ACC112 (cell line): ENCODE data around the gene DYNC1LI2.
"Not testable (repeated sequence)": the region's sequence is repeated elsewhere in the genome, so short reads cannot be mapped to it uniquely, and the experiment has no call there.

Experiments used
- H2AFZ ChIP-seq: fragments of 200-600 bp; sonication (generic); one replicate; pipeline ENCODE4 v1.6.0; 2017; ENCODE audit warnings: antibody characterized with exemption, low read length; ENCODE audit not compliant: unreplicated experiment
- H3K27ac ChIP-seq: fragments of 200-600 bp; sonication (generic); 2 replicates; pipeline ENCODE4 v1.5.1; 2014; ENCODE audit warnings: low read depth, mild to moderate bottlenecking, antibody characterized with exemption, low read length, moderate library complexity
- H3K27me3 ChIP-seq: fragments of 200-600 bp; sonication (generic); 2 replicates; pipeline ENCODE4 v1.6.1; 2014; ENCODE audit warnings: mild to moderate bottlenecking, antibody characterized with exemption, low read length, moderate library complexity, mixed read lengths; ENCODE audit not compliant: insufficient read depth
- H3K36me3 ChIP-seq: fragments of 200-600 bp; sonication (generic); 2 replicates; pipeline ENCODE4 v1.6.1; 2016; ENCODE audit warnings: mild to moderate bottlenecking, antibody characterized with exemption, low read length, moderate library complexity, mixed read lengths; ENCODE audit not compliant: insufficient read depth
- H3K4me1 ChIP-seq: fragments of 200-600 bp; sonication (generic); one replicate; pipeline ENCODE4 v1.6.1; 2016; ENCODE audit warnings: low read length, mixed read lengths; ENCODE audit not compliant: insufficient read depth, unreplicated experiment, control insufficient read depth
- H3K4me3 ChIP-seq: fragments of 200-600 bp; sonication (generic); 2 replicates; pipeline ENCODE4 v1.5.1; 2014; ENCODE audit warnings: mild to moderate bottlenecking, low read depth, low read length
- H3K79me2 ChIP-seq: fragments of 200-600 bp; sonication (generic); one replicate; pipeline ENCODE4 v1.6.0; 2016; ENCODE audit warnings: low read length; ENCODE audit not compliant: control insufficient read depth, unreplicated experiment, insufficient read depth

Gene DYNC1LI2

DNA sequence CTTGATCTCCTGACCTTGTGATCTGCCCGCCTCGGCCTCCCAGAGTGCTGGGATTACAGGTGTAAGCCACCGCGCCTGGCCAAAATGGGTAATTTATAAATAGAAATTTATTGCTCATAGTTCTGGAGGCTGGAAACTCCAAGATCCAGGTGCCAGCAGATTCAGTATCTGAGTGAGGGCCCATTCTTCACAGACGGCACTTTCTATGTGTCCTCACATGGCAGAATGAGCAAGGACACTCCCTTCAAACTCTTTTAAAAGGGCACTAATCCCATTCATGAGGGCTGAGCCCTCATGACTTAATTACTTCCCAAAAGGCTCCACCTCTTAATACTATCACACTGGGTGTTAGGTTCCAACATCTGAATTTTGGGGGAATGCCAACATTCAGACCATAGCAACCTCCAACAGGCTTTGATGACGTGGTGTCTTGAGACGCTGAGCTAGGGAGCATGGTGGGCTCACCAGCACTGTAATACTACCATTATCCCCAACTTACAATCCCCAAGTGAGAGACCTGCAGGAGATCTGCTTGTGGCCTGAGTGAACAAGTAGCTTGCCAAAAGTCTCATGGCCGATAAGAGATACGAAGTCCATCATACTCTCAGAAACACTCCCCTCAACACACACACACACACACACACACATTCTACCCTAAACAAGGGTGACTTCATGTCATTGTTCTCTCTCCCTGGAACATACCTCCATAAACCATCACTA is 63.3 kb downstream of the DYNC1LI2 start:
- Histone ChIP-seq H3K36me3 (no peaks in the 10 kb centered on the region), H3K4me1 (no peaks in the 10 kb centered on the region), H3K79me2 (peaks cover 7% of the 10 kb centered on the region), H3K27ac (no peak overlapping the region), H2AFZ (no peak overlapping the region), H3K4me3 (no peak overlapping the region), H3K27me3 (no peaks in the 10 kb centered on the region)

- not testable (repeated sequence) for H3K27me3 ChIP-seq, H3K4me3 ChIP-seq, H3K79me2 ChIP-seq
These were observed 65.8 kb downstream of the DYNC1LI2 start for GRCh38 chr16:66685501-66686115.

GRCh38 chr16:66682271-66682670 is 69.1 kb downstream of the DYNC1LI2 start:
- Histone ChIP-seq H3K4me1 (peaks cover 8% of the 10 kb centered on the region), H3K4me3 (no peak overlapping the region), H3K27ac (0 out of 2 replicates have a peak overlapping the region, but pooled peaks have one; percentile 25), H3K36me3 (no peaks in the 10 kb centered on the region), H3K27me3 (no peaks in the 10 kb centered on the region), H2AFZ (no peak overlapping the region), H3K79me2 (peaks cover 2% of the 10 kb centered on the region)

More at GRCh38 chr16:66685501-66686115, 65.8 kb downstream of the DYNC1LI2 start:
- not testable (repeated sequence) for H3K36me3 ChIP-seq, H3K27ac ChIP-seq, H3K4me1 ChIP-seq, H2AFZ ChIP-seq

- Histone ChIP-seq H3K27ac (no peak overlapping the region), H3K79me2 (peaks cover 2% of the 10 kb centered on the region), H3K4me1 (peaks cover 8% of the 10 kb centered on the region), H3K27me3 (no peaks in the 10 kb centered on the region), H3K4me3 (no peak overlapping the region), H3K36me3 (no peaks in the 10 kb centered on the region), H2AFZ (no peak overlapping the region)
These were observed 69.7 kb downstream of the DYNC1LI2 start for GRCh38 chr16:66681676-66682075.

- Histone ChIP-seq H3K27me3 (no peaks in the 10 kb centered on the region), H3K27ac (no peak overlapping the region), H2AFZ (no peak overlapping the region), H3K4me1 (peaks cover 8% of the 10 kb centered on the region), H3K4me3 (no peak overlapping the region), H3K36me3 (no peaks in the 10 kb centered on the region), H3K79me2 (peaks cover under 1% of the 10 kb centered on the region)
These were observed 73.1 kb downstream of the DYNC1LI2 start for GRCh38 chr16:66678337-66678736.

DNA sequence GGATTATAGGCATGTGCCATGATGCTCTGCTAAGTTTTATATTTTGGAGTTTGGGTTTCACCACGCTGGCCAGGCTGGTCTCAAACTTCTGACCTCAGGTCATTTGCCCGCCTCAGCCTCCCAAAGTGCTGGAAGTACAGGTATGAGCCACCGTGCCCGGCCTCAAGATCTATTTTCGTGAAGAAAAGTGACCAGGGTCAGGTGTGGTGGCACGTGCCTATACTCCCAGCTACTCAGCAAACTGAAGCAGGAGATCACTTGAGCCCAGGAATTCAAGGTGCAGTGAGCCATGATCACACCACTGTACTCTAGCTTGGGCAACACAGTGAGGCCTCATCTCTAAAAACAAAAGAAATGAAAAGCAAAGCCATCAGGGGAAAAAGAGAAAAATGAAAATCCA is 73.6 kb downstream of the DYNC1LI2 start:
- no peak overlapping the region for H3K4me3 ChIP-seq
- no peaks in the 10 kb centered on the region for H3K36me3 ChIP-seq
- no peak overlapping the region for H2AFZ ChIP-seq
- no peak overlapping the region for H3K27ac ChIP-seq
- no peaks in the 10 kb centered on the region for H3K27me3 ChIP-seq
- H3K79me2 ChIP-seq: no peaks in the 10 kb centered on the region
- H3K4me1 ChIP-seq: peaks cover 8% of the 10 kb centered on the region

DNA sequence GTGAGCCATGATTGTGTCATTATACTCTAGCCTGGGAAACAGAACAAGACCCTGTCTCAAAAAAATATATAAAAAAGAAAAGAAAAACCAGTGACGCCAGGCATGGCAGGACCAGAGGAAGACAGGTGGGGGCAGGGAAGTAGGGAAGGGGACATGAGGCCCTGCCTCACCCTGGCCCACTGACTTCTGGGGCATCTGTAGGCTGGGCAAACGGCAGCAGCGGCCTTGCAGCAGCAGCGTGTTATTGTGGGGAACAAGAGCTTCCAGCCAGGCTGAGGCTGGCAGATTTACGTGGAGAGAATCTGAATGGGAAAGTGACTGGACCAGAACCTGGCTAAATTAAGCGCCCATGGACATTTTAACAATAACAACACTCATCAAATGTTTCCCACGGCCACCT is 74.2 kb downstream of the DYNC1LI2 start:
- H3K36me3 ChIP-seq: no peaks in the 10 kb centered on the region
- H3K79me2 ChIP-seq: no peaks in the 10 kb centered on the region
- peaks cover 1% of the 10 kb centered on the region for H3K4me1 ChIP-seq
- H3K27me3 ChIP-seq: no peaks in the 10 kb centered on the region
- H3K4me3 ChIP-seq: no peak overlapping the region
- H3K27ac ChIP-seq: no peak overlapping the region
- H2AFZ ChIP-seq: no peak overlapping the region

DNA sequence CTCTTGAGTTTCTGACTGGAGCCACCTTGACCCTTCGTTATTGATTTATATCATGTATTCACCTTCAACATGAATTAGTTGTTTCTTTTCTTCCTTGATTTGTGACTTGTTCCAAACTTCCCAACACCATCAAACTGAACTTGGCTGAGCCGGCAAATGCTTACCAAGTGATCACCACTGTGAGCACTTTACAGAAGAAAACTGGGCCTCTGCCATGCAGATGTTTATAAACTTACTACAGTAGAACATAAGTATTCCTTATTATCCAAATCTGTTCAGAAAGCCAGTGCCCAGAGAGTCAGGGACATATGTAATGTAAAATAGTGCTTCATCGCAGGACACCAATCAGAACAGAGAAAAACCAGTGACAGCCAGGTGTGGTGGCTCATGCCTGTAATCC is 74.8 kb downstream of the DYNC1LI2 start:
- no peak overlapping the region for H3K4me3 ChIP-seq
- H3K27me3 ChIP-seq: no peaks in the 10 kb centered on the region
- H2AFZ ChIP-seq: no peak overlapping the region
- no peaks in the 10 kb centered on the region for H3K36me3 ChIP-seq
- no peaks in the 10 kb centered on the region for H3K4me1 ChIP-seq
- H3K27ac ChIP-seq: no peak overlapping the region
- H3K79me2 ChIP-seq: no peaks in the 10 kb centered on the region

DNA sequence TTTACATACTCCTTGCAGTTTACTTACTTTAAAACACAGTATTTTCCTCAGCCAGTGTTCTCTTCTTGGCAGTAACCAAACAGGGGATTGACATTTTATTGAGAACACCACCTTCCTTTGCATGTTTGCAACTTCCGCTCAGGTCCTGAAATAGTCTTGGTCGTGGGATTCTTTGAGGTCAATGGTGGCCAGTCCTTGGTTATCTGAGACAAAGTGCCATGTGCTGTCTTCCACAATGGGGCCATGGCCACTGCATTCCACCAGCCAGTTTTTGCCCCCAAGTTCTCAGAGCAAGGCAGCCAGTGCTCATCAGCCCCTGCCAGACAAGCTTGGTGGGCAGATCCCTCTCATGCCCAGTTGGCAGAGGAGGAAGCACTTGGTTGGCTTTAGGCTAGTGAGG is 77.7 kb downstream of the DYNC1LI2 start:
- Histone ChIP-seq H3K79me2 (no peaks in the 10 kb centered on the region), H3K27ac (no peak overlapping the region), H3K4me3 (no peak overlapping the region), H3K36me3 (no peaks in the 10 kb centered on the region), H3K4me1 (no peaks in the 10 kb centered on the region), H2AFZ (no peak overlapping the region), H3K27me3 (no peaks in the 10 kb centered on the region)
